Subcutaneous adipose tissue (tissue), 4 donors: Measurements from ENCODE around the gene MAGI3. TPM values are rescaled to one million over a fixed set of nuclear protein-coding genes. Genes with fewer than 3 reads are reported as not detected.

ENCODE experiments used
- total RNA-seq, 4 donors: library from RNA; depleted of rRNA; stranded (reverse); fragments of >200 nt; gene quantifications; one replicate each; pipeline ENCODE4 v1.1.0, GENCODE V29; 2016
- TF ChIP-seq, protein P1 (sequence below): fragments of 450-650 bp; IDR thresholded peaks from one replicate; pipeline ENCODE4 v1.5.1; 2016; ENCODE audit warnings: low read depth, mild to moderate bottlenecking, control low read depth, antibody characterized with exemption, moderate library complexity

MAGI3 gene
- total RNA-seq, 4 donors from 2014 or later, result 11.6 to 19.4 (median 15.7) TPM

GRCh38 chr1:113677250-113678158, 287.2 kb downstream of the MAGI3 start:
- TF ChIP-seq, protein P1, sequence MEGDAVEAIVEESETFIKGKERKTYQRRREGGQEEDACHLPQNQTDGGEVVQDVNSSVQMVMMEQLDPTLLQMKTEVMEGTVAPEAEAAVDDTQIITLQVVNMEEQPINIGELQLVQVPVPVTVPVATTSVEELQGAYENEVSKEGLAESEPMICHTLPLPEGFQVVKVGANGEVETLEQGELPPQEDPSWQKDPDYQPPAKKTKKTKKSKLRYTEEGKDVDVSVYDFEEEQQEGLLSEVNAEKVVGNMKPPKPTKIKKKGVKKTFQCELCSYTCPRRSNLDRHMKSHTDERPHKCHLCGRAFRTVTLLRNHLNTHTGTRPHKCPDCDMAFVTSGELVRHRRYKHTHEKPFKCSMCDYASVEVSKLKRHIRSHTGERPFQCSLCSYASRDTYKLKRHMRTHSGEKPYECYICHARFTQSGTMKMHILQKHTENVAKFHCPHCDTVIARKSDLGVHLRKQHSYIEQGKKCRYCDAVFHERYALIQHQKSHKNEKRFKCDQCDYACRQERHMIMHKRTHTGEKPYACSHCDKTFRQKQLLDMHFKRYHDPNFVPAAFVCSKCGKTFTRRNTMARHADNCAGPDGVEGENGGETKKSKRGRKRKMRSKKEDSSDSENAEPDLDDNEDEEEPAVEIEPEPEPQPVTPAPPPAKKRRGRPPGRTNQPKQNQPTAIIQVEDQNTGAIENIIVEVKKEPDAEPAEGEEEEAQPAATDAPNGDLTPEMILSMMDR, result no peak

GRCh38 chr1:113678159-113678469, 287.8 kb downstream of the MAGI3 start:
- TF ChIP-seq, protein P1, result no peak

GRCh38 chr1:113681596-113682337, 291.5 kb downstream of the MAGI3 start:
- TF ChIP-seq, protein P1, result no peak

- TF ChIP-seq, protein P1, result no peak
These were observed 293.3 kb downstream of the MAGI3 start for GRCh38 chr1:113683384-113684152.

DNA sequence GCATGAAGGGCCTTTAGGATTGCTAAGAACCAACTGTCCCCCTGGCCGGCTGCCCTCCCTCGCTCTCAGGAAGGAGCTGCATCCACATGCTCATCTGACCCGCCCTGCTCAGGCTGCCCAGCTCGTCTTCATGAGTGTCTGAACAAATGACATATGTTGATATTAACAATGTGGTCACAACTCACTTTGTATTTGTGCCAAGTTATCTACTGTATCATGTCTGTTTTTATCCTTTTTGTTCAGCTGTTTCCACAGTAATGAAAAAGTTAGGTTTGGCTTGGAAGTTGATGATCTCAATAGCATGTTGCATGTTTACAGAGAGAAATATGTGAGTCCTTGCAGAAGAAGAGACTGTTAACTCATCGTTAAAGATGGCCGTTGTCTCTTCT, 293.8 kb downstream of the MAGI3 start:
- TF ChIP-seq, protein P1, result no peak

DNA sequence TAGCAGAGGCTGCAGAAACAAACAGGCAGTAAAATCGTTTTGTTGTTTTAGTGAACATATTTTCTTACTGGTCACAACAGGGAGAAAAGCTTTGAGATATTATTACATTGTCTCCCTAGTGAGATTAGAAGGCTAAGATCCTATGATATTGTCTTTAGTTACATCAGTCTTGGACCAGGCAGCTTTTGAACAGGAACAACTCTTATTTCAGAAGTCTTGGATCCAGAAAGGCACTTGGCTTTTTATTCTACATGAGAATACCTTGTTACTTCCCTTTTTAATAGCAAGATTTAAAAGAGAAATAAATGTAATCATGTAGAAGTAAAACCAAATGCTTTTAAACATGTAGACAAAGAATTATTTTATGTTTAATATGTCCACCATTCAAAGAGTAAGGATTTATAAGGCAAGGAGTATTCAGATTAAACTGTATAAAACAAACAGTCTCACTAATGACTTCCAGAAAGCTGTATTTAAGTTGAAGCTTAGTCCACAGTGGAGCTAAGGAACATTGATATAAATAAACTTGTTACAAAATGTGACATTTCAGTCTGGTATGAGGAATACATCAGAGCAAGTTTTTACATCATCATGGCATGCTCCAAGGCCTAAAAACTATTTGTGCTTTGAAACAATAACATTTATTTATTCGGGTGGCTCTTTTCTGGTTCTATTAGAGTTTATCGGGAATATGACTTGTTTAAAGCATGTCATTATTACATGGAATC, 296.7 kb downstream of the MAGI3 start:
- TF ChIP-seq, protein P1, result no peak
